Cardiac muscle cell (in vitro differentiated cells and primary cell): ENCODE results near the gene BCL7B. TPM values are rescaled to one million over a fixed set of nuclear protein-coding genes. Genes with fewer than 3 reads are reported as not detected.
"Not testable (repeated sequence)": the region's sequence is repeated elsewhere in the genome, so short reads cannot be mapped to it uniquely, and the experiment has no call there.

Experiments used
- DNase-seq, 2 donors: peaks; one replicate each; pipeline versions ENCODE4 v3.0.0 to v3.0.0-alpha.2; 2010 to 2017; ENCODE audit warnings: low read depth in 1 of 2, low spot score in 1 of 2
- H3K27ac ChIP-seq: fragments of 200-600 bp; sonication (generic); 2 replicates; pipeline ENCODE4 v1.5.1; 2016
- H3K27me3 ChIP-seq: fragments of 200-600 bp; sonication (generic); 2 replicates; pipeline ENCODE4 v1.6.0; 2016; ENCODE audit warnings: control low read depth
- H3K36me3 ChIP-seq: fragments of 200-600 bp; sonication (generic); 2 replicates; pipeline ENCODE4 v1.5.1; 2016; ENCODE audit warnings: control low read depth
- H3K4me1 ChIP-seq: fragments of 200-600 bp; sonication (generic); 2 replicates; pipeline ENCODE4 v1.8.1; 2017; ENCODE audit warnings: low read depth, mild to moderate bottlenecking, mixed run types
- H3K4me3 ChIP-seq: fragments of 200-600 bp; sonication (generic); 2 replicates; pipeline ENCODE4 v1.5.1; 2016; ENCODE audit warnings: mild to moderate bottlenecking
- H3K9me3 ChIP-seq: fragments of 200-600 bp; sonication (generic); 2 replicates; pipeline ENCODE4 v1.5.1; 2017; ENCODE audit warnings: low read depth, mild to moderate bottlenecking, control low read depth
- CTCF ChIP-seq: IDR thresholded peaks from 2 replicates; pipeline ENCODE4 v1.5.1; 2012; ENCODE audit warnings: low read depth, mild to moderate bottlenecking, low read length
- polyA plus RNA-seq: library from polyadenylated mRNA; unstranded; fragments of >200 nt; fragmentation: Nextera tagmentation; extraction: Ambion mirVana; gene quantifications from 2 replicates; pipeline ENCODE4 v1.2.1, GENCODE V29; 2016
- total RNA-seq: library from RNA; depleted of rRNA; stranded (reverse); fragments of >200 nt; gene quantifications from 2 replicates; pipeline ENCODE4 v1.2.3, GENCODE V29; 2016

Gene BCL7B
- total and polyA plus RNA-seq, 2 experiments from 2014 or later: 36.7 to 45.7 TPM

- peaks cover 15% of the 10 kb centered on the region for H3K36me3 ChIP-seq
- DNase-seq: no peak
- H3K9me3 ChIP-seq: no peaks in the 10 kb centered on the region
- no peak overlapping the region for H3K4me3 ChIP-seq
- no peaks in the 10 kb centered on the region for H3K27me3 ChIP-seq
- no peak overlapping the region for H3K27ac ChIP-seq
- TF ChIP-seq CTCF: no peak
- H3K4me1 ChIP-seq: no peaks in the 10 kb centered on the region
Measured at GRCh38 chr7:73547841-73548240, 9.6 kb downstream of the BCL7B start.

- DNase-seq: no peak
- H3K4me1 ChIP-seq: no peaks in the 10 kb centered on the region
- no peak overlapping the region for H3K4me3 ChIP-seq
- H3K9me3 ChIP-seq: no peaks in the 10 kb centered on the region
- TF ChIP-seq CTCF: no peak
- no peak overlapping the region for H3K27ac ChIP-seq
- no peaks in the 10 kb centered on the region for H3K27me3 ChIP-seq
- peaks cover 25% of the 10 kb centered on the region for H3K36me3 ChIP-seq
Measured at GRCh38 chr7:73544678-73545077, 12.8 kb downstream of the BCL7B start.

- H3K27ac ChIP-seq: no peak overlapping the region
- H3K36me3 ChIP-seq: peaks cover 46% of the 10 kb centered on the region
- no peaks in the 10 kb centered on the region for H3K27me3 ChIP-seq
- no peak overlapping the region for H3K4me3 ChIP-seq
- H3K4me1 ChIP-seq: no peaks in the 10 kb centered on the region
- H3K9me3 ChIP-seq: no peaks in the 10 kb centered on the region
- DNase-seq: no peak
- TF ChIP-seq CTCF: no peak
Measured at GRCh38 chr7:73541722-73542121, 15.8 kb downstream of the BCL7B start.

GRCh38 chr7:73539709-73540108, 17.8 kb downstream of the BCL7B start:
- H3K27me3 ChIP-seq: no peaks in the 10 kb centered on the region
- H3K36me3 ChIP-seq: peaks cover 47% of the 10 kb centered on the region
- no peaks in the 10 kb centered on the region for H3K9me3 ChIP-seq
- H3K4me1 ChIP-seq: no peaks in the 10 kb centered on the region
- no peak overlapping the region for H3K4me3 ChIP-seq
- no peak for DNase-seq
- no peak for TF ChIP-seq CTCF
- H3K27ac ChIP-seq: no peak overlapping the region

- H3K9me3 ChIP-seq, H3K27ac ChIP-seq, H3K4me3 ChIP-seq, H3K4me1 ChIP-seq, DNase-seq, H3K27me3 ChIP-seq: not testable (repeated sequence)
- H3K36me3 ChIP-seq: peaks cover 47% of the 10 kb centered on the region
Measured at GRCh38 chr7:73538510-73538909, 19.0 kb downstream of the BCL7B start.

- Histone ChIP-seq H3K27ac (no peak overlapping the region), H3K27me3 (no peaks in the 10 kb centered on the region), H3K36me3 (peaks cover 36% of the 10 kb centered on the region), H3K9me3 (no peaks in the 10 kb centered on the region), H3K4me3 (no peak overlapping the region), H3K4me1 (no peaks in the 10 kb centered on the region)
- no peak for DNase-seq
- no peak for TF ChIP-seq CTCF
Measured at GRCh38 chr7:73537051-73537450, 20.4 kb downstream of the BCL7B start.
